IPS DF 6.9 (cell line): ENCODE measurements around the gene LURAP1L.

Experiments
- DNase-seq: peaks from one replicate; pipeline ENCODE4 v3.0.0-alpha.2; 2013; ENCODE audit warnings: low read depth, low spot score
- H3K27ac ChIP-seq: one replicate; pipeline ENCODE4 v1.5.1; 2013; ENCODE audit warnings: low read length, control low read depth
- H3K27me3 ChIP-seq: 2 replicates; pipeline ENCODE4 v1.6.1; 2013; ENCODE audit warnings: mild to moderate bottlenecking, low read length; ENCODE audit not compliant: control insufficient read depth, insufficient read depth
- H3K36me3 ChIP-seq: 2 replicates; pipeline ENCODE4 v1.6.1; 2013; ENCODE audit warnings: low read length; ENCODE audit not compliant: control insufficient read depth, insufficient read depth
- H3K4me1 ChIP-seq: 2 replicates; pipeline ENCODE4 v1.6.1; 2013; ENCODE audit warnings: low read length; ENCODE audit not compliant: control insufficient read depth, insufficient read depth
- H3K4me3 ChIP-seq: 2 replicates; pipeline ENCODE4 v1.5.1; 2013; ENCODE audit warnings: mild to moderate bottlenecking, low read length
- H3K9me3 ChIP-seq: 2 replicates; pipeline ENCODE4 v1.6.1; 2013; ENCODE audit warnings: low read length, inconsistent platforms; ENCODE audit not compliant: control insufficient read depth, insufficient read depth
- WGBS: extraction: QIAGEN DNeasy Blood & Tissue Kit; methylation state at CpG from one replicate; pipeline ENCODE4 v1.1.7; 2013; ENCODE audit warnings: mixed read lengths, missing lambda C conversion rate; ENCODE audit not compliant: insufficient read length, insufficient coverage; 5-methylcytosine and 5-hydroxymethylcytosine counted together

LURAP1L gene

GRCh38 chr9:12811935-12812334 lies 37.1 kb downstream of the LURAP1L start:
- WGBS: no CpG with 5 or more reads among the region's 3 CpGs
- no peaks in the 10 kb centered on the region for H3K27me3 ChIP-seq
- DNase-seq: no peak
- no peaks in the 10 kb centered on the region for H3K4me1 ChIP-seq
- no peak overlapping the region for H3K27ac ChIP-seq
- H3K36me3 ChIP-seq: no peaks in the 10 kb centered on the region
- H3K4me3 ChIP-seq: no peak overlapping the region
- H3K9me3 ChIP-seq: no peaks in the 10 kb centered on the region

GRCh38 chr9:12812710-12813109 lies 37.9 kb downstream of the LURAP1L start:
- DNase-seq: no peak
- H3K36me3 ChIP-seq: no peaks in the 10 kb centered on the region
- H3K4me1 ChIP-seq: no peaks in the 10 kb centered on the region
- no peak overlapping the region for H3K27ac ChIP-seq
- no CpG with 5 or more reads among the region's 1 CpG for WGBS
- no peaks in the 10 kb centered on the region for H3K27me3 ChIP-seq
- H3K4me3 ChIP-seq: no peak overlapping the region
- no peaks in the 10 kb centered on the region for H3K9me3 ChIP-seq

GRCh38 chr9:12813533-12813932 lies 38.7 kb downstream of the LURAP1L start:
- DNase-seq: no peak
- no peaks in the 10 kb centered on the region for H3K9me3 ChIP-seq
- H3K27me3 ChIP-seq: no peaks in the 10 kb centered on the region
- H3K4me3 ChIP-seq: no peak overlapping the region
- no peaks in the 10 kb centered on the region for H3K36me3 ChIP-seq
- H3K4me1 ChIP-seq: no peaks in the 10 kb centered on the region
- WGBS: no CpG with 5 or more reads among the region's 1 CpG
- H3K27ac ChIP-seq: no peak overlapping the region

- H3K36me3 ChIP-seq: no peaks in the 10 kb centered on the region
- H3K27ac ChIP-seq: no peak overlapping the region
- H3K4me1 ChIP-seq: no peaks in the 10 kb centered on the region
- no peaks in the 10 kb centered on the region for H3K9me3 ChIP-seq
- H3K27me3 ChIP-seq: no peaks in the 10 kb centered on the region
- WGBS: no CpG with 5 or more reads among the region's 6 CpGs
- H3K4me3 ChIP-seq: no peak overlapping the region
- DNase-seq: no peak
Measured at GRCh38 chr9:12813960-12814876, 39.4 kb downstream of the LURAP1L start.

GRCh38 chr9:12814877-12815237 lies 40.0 kb downstream of the LURAP1L start:
- no peaks in the 10 kb centered on the region for H3K27me3 ChIP-seq
- no peak overlapping the region for H3K4me3 ChIP-seq
- DNase-seq: no peak
- H3K9me3 ChIP-seq: no peaks in the 10 kb centered on the region
- no peaks in the 10 kb centered on the region for H3K4me1 ChIP-seq
- H3K36me3 ChIP-seq: no peaks in the 10 kb centered on the region
- H3K27ac ChIP-seq: no peak overlapping the region

GRCh38 chr9:12815888-12816287 lies 41.1 kb downstream of the LURAP1L start:
- Histone ChIP-seq H3K27ac (no peak overlapping the region), H3K4me3 (no peak overlapping the region)

GRCh38 chr9:12816656-12817101 lies 41.9 kb downstream of the LURAP1L start:
- H3K9me3 ChIP-seq: no peaks in the 10 kb centered on the region
- H3K27ac ChIP-seq: no peak overlapping the region
- no CpG with 5 or more reads among the region's 3 CpGs for WGBS
- H3K27me3 ChIP-seq: no peaks in the 10 kb centered on the region
- no peaks in the 10 kb centered on the region for H3K4me1 ChIP-seq
- no peak for DNase-seq
- H3K36me3 ChIP-seq: no peaks in the 10 kb centered on the region
- H3K4me3 ChIP-seq: no peak overlapping the region

More at GRCh38 chr9:12815888-12816287, 41.1 kb downstream of the LURAP1L start:
- DNase-seq: no peak
- Histone ChIP-seq H3K27me3 (no peaks in the 10 kb centered on the region), H3K36me3 (no peaks in the 10 kb centered on the region), H3K4me1 (no peaks in the 10 kb centered on the region), H3K9me3 (no peaks in the 10 kb centered on the region)
- WGBS: no CpG with 5 or more reads among the region's 5 CpGs

GRCh38 chr9:12817702-12818101 lies 42.9 kb downstream of the LURAP1L start:
- Histone ChIP-seq H3K27me3 (no peaks in the 10 kb centered on the region), H3K4me3 (no peak overlapping the region), H3K36me3 (no peaks in the 10 kb centered on the region), H3K27ac (no peak overlapping the region), H3K9me3 (no peaks in the 10 kb centered on the region), H3K4me1 (no peaks in the 10 kb centered on the region)
- no peak for DNase-seq
- no CpG with 5 or more reads among the region's 9 CpGs for WGBS

- no CpG with 5 or more reads among the region's 3 CpGs for WGBS
- DNase-seq: no peak
- Histone ChIP-seq H3K9me3 (no peaks in the 10 kb centered on the region), H3K4me1 (no peaks in the 10 kb centered on the region), H3K27ac (no peak overlapping the region), H3K27me3 (no peaks in the 10 kb centered on the region), H3K36me3 (no peaks in the 10 kb centered on the region), H3K4me3 (no peak overlapping the region)
Measured at GRCh38 chr9:12818431-12819000, 43.7 kb downstream of the LURAP1L start.

- Histone ChIP-seq H3K27me3 (no peaks in the 10 kb centered on the region), H3K36me3 (no peaks in the 10 kb centered on the region), H3K4me1 (no peaks in the 10 kb centered on the region), H3K4me3 (no peak overlapping the region), H3K9me3 (no peaks in the 10 kb centered on the region), H3K27ac (no peak overlapping the region)
- no CpG with 5 or more reads among the region's 9 CpGs for WGBS
- peak; percentile 20 for DNase-seq
Measured at GRCh38 chr9:12819436-12820185, 44.8 kb downstream of the LURAP1L start.
